ENCODE results near the gene RBM47.
"Not testable (repeated sequence)": the region's sequence is repeated elsewhere in the genome, so short reads cannot be mapped to it uniquely, and the experiment has no call there.

RBM47 gene

DNA sequence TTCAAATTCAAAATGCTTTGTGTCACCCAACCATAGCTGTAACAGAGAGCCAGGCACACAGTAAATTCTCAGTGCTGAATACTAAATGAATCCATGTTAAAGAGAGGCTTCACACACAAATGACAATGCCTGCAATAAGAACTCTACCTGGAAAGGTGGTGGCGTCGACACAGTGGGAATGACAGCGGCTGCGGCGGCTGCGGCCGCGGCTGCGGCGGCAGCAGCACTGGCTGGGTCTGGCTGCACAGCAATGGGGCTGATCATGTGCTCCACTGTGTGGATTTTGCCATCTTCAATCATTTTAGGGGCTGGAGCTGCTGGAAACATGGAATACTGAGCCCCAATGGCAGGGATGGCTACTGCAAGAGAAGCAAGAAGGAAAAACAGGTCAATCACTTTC, 197.2 kb downstream of the RBM47 start:
- TF ChIP-seq, protein P1, sequence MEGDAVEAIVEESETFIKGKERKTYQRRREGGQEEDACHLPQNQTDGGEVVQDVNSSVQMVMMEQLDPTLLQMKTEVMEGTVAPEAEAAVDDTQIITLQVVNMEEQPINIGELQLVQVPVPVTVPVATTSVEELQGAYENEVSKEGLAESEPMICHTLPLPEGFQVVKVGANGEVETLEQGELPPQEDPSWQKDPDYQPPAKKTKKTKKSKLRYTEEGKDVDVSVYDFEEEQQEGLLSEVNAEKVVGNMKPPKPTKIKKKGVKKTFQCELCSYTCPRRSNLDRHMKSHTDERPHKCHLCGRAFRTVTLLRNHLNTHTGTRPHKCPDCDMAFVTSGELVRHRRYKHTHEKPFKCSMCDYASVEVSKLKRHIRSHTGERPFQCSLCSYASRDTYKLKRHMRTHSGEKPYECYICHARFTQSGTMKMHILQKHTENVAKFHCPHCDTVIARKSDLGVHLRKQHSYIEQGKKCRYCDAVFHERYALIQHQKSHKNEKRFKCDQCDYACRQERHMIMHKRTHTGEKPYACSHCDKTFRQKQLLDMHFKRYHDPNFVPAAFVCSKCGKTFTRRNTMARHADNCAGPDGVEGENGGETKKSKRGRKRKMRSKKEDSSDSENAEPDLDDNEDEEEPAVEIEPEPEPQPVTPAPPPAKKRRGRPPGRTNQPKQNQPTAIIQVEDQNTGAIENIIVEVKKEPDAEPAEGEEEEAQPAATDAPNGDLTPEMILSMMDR (IDR thresholded peaks at IDR 0.05; ENCODE audit: low read depth, low read length): no peak
- Histone ChIP-seq H3K36me3 (peaks cover 21% of the 10 kb centered on the region), H3K9me3 (ENCODE audit: severe bottlenecking) (no peaks in the 10 kb centered on the region), H3K27ac (no peak overlapping the region), H3K4me3 (ENCODE audit: low read depth, low read length) (no peak overlapping the region), H3K27me3 (ENCODE audit: insufficient read depth, low read depth, severe bottlenecking) (no peaks in the 10 kb centered on the region)
- no peak for DNase-seq

DNA sequence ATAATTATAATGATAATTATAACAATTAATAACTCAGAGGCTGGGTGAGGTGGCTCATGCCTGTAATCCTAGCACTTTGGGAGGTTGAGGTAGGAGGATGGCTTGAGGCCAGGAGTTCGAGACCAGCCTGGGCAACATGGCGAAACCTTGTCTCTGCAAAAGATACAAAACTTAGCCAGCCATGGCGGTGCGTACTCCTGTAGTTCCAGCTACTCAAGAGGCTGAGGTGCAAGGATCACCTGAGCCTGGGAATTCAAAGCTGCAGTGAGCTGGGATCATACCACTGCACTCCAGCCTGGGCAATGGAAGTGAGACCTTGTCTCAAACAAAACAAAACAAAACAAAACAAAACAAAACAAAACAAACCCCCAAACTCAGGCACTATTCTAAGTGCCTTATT, 201.8 kb downstream of the RBM47 start:
- peaks cover 14% of the 10 kb centered on the region for H3K36me3 ChIP-seq
- H3K27me3 ChIP-seq (ENCODE audit: insufficient read depth, low read depth, severe bottlenecking): not testable (repeated sequence)

DNA sequence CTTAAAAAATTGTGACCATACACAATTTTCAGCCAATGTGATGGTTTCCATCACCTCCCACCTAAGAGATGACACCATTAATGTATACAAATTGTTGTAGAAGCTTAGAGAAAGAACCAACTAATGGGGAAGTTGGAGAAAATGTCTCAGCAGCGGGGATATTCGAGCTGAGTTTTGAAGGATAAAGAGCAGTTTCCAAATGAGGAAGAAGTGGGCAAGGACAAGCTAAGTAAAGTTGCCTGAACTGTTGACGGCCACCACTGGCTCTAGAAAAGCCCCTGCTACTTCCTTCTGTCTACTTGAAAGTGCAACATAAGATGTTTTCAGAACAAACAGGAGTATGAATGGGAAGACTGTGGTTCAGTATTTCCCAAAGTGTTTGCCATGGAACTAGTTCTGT, 202.5 kb downstream of the RBM47 start:
- H3K27ac ChIP-seq: no peak overlapping the region
- H3K9me3 ChIP-seq (ENCODE audit: severe bottlenecking): no peaks in the 10 kb centered on the region
- H3K36me3 ChIP-seq: peaks cover 11% of the 10 kb centered on the region
- H3K27me3 ChIP-seq (ENCODE audit: insufficient read depth, low read depth, severe bottlenecking): no peaks in the 10 kb centered on the region
- no peak overlapping the region for H3K4me3 ChIP-seq (ENCODE audit: low read depth, low read length)
- DNase-seq: no peak
- TF ChIP-seq, protein P1 (IDR thresholded peaks at IDR 0.05; ENCODE audit: low read depth, low read length): no peak

More for the DNA sequence above, 201.8 kb downstream of the RBM47 start:
- H3K27ac ChIP-seq; H3K9me3 ChIP-seq (ENCODE audit: severe bottlenecking); DNase-seq; H3K4me3 ChIP-seq (ENCODE audit: low read depth, low read length): not testable (repeated sequence)

DNA sequence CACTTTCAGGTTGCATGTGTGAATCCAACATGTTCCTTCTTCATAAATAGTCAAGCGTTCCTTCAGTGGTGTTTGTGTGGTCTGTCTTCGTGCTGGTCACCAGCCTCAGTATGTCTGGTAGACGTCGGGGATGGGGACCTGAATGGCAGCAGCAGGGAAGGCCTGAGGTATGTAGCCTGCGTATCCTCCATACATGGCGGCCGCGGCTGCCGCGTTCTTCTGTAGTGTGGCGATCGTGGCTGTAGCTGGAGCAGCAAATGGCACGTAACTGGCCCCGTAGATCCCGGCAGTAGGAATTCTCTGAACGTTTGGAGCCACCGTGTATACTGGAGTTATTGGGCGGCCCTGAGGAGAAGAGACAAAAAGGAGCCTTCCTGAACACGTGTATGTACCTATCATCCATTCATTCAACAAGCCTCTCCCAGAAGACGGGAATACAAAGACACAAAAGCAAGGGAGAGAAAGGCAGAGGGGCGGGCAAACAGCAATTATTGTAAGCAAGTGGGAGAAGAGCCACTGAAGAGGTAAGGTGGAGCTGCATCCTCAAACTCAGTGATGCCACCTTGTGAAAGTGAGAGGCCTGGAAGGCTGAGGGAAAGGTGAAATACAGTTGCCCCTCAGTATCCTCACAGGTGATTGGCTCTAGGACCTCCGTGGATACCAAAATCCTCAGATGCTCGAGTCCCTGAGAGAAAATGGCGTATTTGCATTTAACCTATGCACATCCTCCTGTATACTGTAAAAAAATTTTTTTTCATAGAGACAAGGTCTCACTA, 203.7 kb downstream of the RBM47 start:
- DNase-seq: no peak
- Histone ChIP-seq H3K9me3 (ENCODE audit: severe bottlenecking) (no peaks in the 10 kb centered on the region), H3K27ac (no peak overlapping the region), H3K27me3 (ENCODE audit: insufficient read depth, low read depth, severe bottlenecking) (no peaks in the 10 kb centered on the region), H3K36me3 (peaks cover 10% of the 10 kb centered on the region), H3K4me3 (ENCODE audit: low read depth, low read length) (no peak overlapping the region)
- TF ChIP-seq, protein P1 (IDR thresholded peaks at IDR 0.05; ENCODE audit: low read depth, low read length): no peak

DNA sequence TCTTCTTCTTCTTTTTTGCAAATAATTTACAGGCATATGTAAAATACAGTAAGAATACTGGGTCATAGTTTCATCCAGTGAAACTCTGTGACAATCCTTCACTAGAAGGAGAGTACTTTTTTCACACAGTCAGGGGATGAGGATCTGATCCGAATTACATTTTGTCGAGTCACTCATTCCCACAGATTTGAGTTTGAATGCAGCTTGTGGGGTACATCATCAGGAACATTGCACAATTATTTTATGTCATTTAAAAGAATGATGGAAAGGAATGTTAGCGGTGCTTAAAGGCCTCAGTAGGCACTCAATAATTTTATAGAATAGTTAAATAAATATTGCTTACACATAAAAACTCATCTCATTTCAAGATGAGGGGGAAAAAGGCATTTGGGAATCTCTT, 205.9 kb downstream of the RBM47 start:
- Histone ChIP-seq H3K36me3 (no peaks in the 10 kb centered on the region), H3K4me3 (ENCODE audit: low read depth, low read length) (no peak overlapping the region), H3K9me3 (ENCODE audit: severe bottlenecking) (peaks cover 10% of the 10 kb centered on the region), H3K27ac (no peak overlapping the region), H3K27me3 (ENCODE audit: insufficient read depth, low read depth, severe bottlenecking) (no peaks in the 10 kb centered on the region)
- TF ChIP-seq, protein P1 (IDR thresholded peaks at IDR 0.05; ENCODE audit: low read depth, low read length): no peak
- DNase-seq: no peak

DNA sequence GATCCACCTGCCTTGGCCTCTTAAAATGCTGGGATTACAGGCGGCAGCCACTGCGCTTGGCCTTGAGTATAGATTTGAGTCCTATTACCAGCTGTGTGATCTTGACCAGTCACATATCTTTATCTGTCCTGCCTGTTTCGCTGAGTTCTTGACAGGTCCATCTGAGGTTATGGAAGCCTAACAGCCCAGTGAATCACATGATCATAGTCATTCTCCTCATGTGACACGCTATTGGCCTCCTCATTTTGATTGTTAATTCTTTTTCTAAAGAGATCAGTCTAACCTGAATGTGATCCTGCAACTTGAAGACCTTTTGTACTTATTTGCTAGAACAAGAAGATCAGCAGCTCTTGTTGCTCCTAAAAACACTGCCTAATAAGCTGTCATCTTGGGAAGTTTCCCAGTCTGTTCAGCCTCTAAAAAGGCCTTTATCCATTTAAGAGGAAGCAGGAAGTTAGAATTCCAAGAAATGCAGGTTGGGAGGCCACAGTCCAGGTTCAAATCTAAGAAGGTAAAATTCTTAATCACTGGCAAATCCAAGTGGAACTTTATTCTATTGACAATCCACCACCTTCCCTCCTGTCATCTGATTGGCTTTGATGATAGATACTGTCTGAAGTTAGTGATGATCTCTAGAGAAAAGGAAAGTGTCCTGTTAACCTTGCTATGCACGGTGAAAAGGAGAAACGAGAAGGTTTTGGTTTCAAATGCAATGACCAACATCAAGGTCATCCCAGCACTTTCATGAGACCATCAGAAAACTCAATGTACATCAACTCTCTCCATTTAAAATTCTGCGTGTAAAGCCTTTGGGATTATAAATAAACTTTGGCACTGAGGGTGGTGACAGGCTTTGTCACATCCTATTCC, 207.6 kb downstream of the RBM47 start:
- no peak for DNase-seq
- Histone ChIP-seq H3K9me3 (ENCODE audit: severe bottlenecking) (peaks cover 12% of the 10 kb centered on the region), H3K4me3 (ENCODE audit: low read depth, low read length) (no peak overlapping the region), H3K27ac (no peak overlapping the region), H3K27me3 (ENCODE audit: insufficient read depth, low read depth, severe bottlenecking) (no peaks in the 10 kb centered on the region), H3K36me3 (no peaks in the 10 kb centered on the region)
- TF ChIP-seq, protein P1 (IDR thresholded peaks at IDR 0.05; ENCODE audit: low read depth, low read length): no peak

All from WERI-Rb-1 (cell line).